Measurements from ENCODE around the gene PRDX2.
A peak's percentile ranks its signal among the peaks of the same experiment; 100 is the strongest.

- TF ChIP-seq CTCF (IDR thresholded peaks at IDR 0.05), result peak in 1 of 3 donors; percentile 33
- no peak for TF ChIP-seq POLR2A (IDR thresholded peaks at IDR 0.05)
Observed at GRCh38 chr19:12766051-12766521, 35.5 kb downstream of the PRDX2 start.
